HEK293 (cell line): Measurements from ENCODE around the gene TTLL5.

Experiments used
- CTCF ChIA-PET: fragments of 350-600 bp; formaldehyde crosslinking; extraction: SDS; loops from one replicate; lab custom pipeline; 2021; ENCODE audit warnings: antibody characterized with exemption; lab: Yijun Ruan, JAX
- POLR2A ChIA-PET: fragments of 300-600 bp; formaldehyde crosslinking; extraction: SDS; loops from one replicate; lab custom pipeline; 2020; ENCODE audit warnings: antibody characterized with exemption, inconsistent platforms; lab: Yijun Ruan, JAX
- H3K27ac ChIP-seq: fragments of 200-500 bp; sonication (Bioruptor generic); 2 replicates; pipeline ENCODE4 v1.5.1; 2014; ENCODE audit warnings: low read depth, low read length, control low read depth, inconsistent platforms; ENCODE audit errors: extremely low read depth
- H3K36me3 ChIP-seq, 2 experiments: fragments of 200-500 bp in 1 of 2; sonication (Bioruptor generic) in 1 of 2; 1 replicate in 1 of 2; 2 replicates in 1 of 2; pipeline ENCODE4 v1.5.1; 2014 to 2017; ENCODE audit warnings: inconsistent platforms in 2 of 2, low read length in 2 of 2; ENCODE audit not compliant: control insufficient read depth in 2 of 2, insufficient read depth in 1 of 2
- H3K4me1 ChIP-seq: fragments of 200-500 bp; sonication (Bioruptor generic); 2 replicates; pipeline ENCODE4 v1.5.1; 2014; ENCODE audit warnings: mild to moderate bottlenecking, low read length, inconsistent platforms; ENCODE audit not compliant: control insufficient read depth, insufficient read depth
- H3K4me3 ChIP-seq: 2 replicates; pipeline ENCODE4 v1.5.1; 2011; ENCODE audit warnings: low read depth, mild to moderate bottlenecking, control low read depth, low read length, moderate library complexity
- H3K9me3 ChIP-seq: fragments of 200-500 bp; sonication (Bioruptor generic); 2 replicates; pipeline ENCODE4 v1.5.1; 2014; ENCODE audit warnings: low read depth, low read length, inconsistent platforms; ENCODE audit not compliant: control insufficient read depth, insufficient read depth
- PRDM2 ChIP-seq: fragments of 450-650 bp; formaldehyde crosslinking; IDR thresholded peaks from 2 replicates; pipeline ENCODE4 v1.5.1; 2016; ENCODE audit warnings: missing biosample characterization, missing genetic modification characterization, borderline replicate concordance
- ZBTB11 ChIP-seq: fragments of 450-650 bp; formaldehyde crosslinking; conservative IDR thresholded peaks from 2 replicates; pipeline ENCODE4 v1.5.1; 2016; ENCODE audit warnings: low read depth, missing biosample characterization, missing genetic modification characterization
- ZBTB21 ChIP-seq: fragments of 450-650 bp; formaldehyde crosslinking; IDR thresholded peaks from 2 replicates; pipeline ENCODE4 v1.5.1; 2017; ENCODE audit warnings: missing biosample characterization, missing genetic modification characterization
- ZBTB8A ChIP-seq: fragments of 450-650 bp; formaldehyde crosslinking; IDR thresholded peaks from 2 replicates; pipeline ENCODE4 v1.5.1; 2016; ENCODE audit warnings: missing biosample characterization, missing genetic modification characterization
- ZFHX2 ChIP-seq: fragments of 450-650 bp; formaldehyde crosslinking; conservative IDR thresholded peaks from 2 replicates; pipeline ENCODE4 v1.5.1; 2016; ENCODE audit warnings: missing biosample characterization, missing genetic modification characterization
- ZNF10 ChIP-seq: fragments of 450-650 bp; formaldehyde crosslinking; IDR thresholded peaks from 2 replicates; pipeline ENCODE4 v1.5.1; 2017; ENCODE audit warnings: missing biosample characterization, missing genetic modification characterization
- ZNF19 ChIP-seq: fragments of 450-650 bp; formaldehyde crosslinking; IDR thresholded peaks from 2 replicates; pipeline ENCODE4; 2016; ENCODE audit warnings: missing biosample characterization, missing genetic modification characterization, low read depth
- ZNF214 ChIP-seq: fragments of 450-650 bp; formaldehyde crosslinking; IDR thresholded peaks from 2 replicates; pipeline ENCODE4 v1.5.1; 2017; ENCODE audit warnings: missing biosample characterization, mild to moderate bottlenecking, missing genetic modification characterization, borderline replicate concordance
- ZNF248 ChIP-seq: fragments of 450-650 bp; formaldehyde crosslinking; IDR thresholded peaks from 2 replicates; pipeline ENCODE4 v1.5.1; 2017; ENCODE audit warnings: missing biosample characterization, missing genetic modification characterization
- ZNF324 ChIP-seq: fragments of 450-650 bp; formaldehyde crosslinking; IDR thresholded peaks from 2 replicates; pipeline ENCODE4 v1.5.1; 2016; ENCODE audit warnings: missing biosample characterization, missing genetic modification characterization
- ZNF398 ChIP-seq: fragments of 450-650 bp; formaldehyde crosslinking; IDR thresholded peaks from 2 replicates; pipeline ENCODE4 v1.5.1; 2017; ENCODE audit warnings: missing biosample characterization, missing genetic modification characterization
- ZNF510 ChIP-seq: fragments of 450-650 bp; formaldehyde crosslinking; IDR thresholded peaks from 2 replicates; pipeline ENCODE4 v1.5.1; 2018; ENCODE audit warnings: mild to moderate bottlenecking, missing genetic modification characterization, missing biosample characterization; ENCODE audit not compliant: insufficient replicate concordance
- ZNF654 ChIP-seq: fragments of 450-650 bp; formaldehyde crosslinking; IDR thresholded peaks from 2 replicates; pipeline ENCODE4 v1.5.1; 2016; ENCODE audit warnings: low read depth, missing biosample characterization, missing genetic modification characterization
- ZNF792 ChIP-seq: fragments of 450-650 bp; formaldehyde crosslinking; IDR thresholded peaks from 2 replicates; pipeline ENCODE4 v1.5.1; 2016; ENCODE audit warnings: missing biosample characterization, missing genetic modification characterization
- ZSCAN16 ChIP-seq: fragments of 450-650 bp; formaldehyde crosslinking; IDR thresholded peaks from 2 replicates; pipeline ENCODE4 v1.5.1; 2016; ENCODE audit warnings: missing biosample characterization, missing genetic modification characterization

The TTLL5 gene

GRCh38 chr14:75993567-75994041 is 332.6 kb downstream of the TTLL5 start (continued):
- TF ChIP-seq ZNF214 = no peak
- TF ChIP-seq ZSCAN16 (tag by site-specific recombination) = no peak
- TF ChIP-seq ZNF654 (tag by site-specific recombination) = no peak
- TF ChIP-seq ZBTB8A = no peak
- no peak for TF ChIP-seq ZNF398 (tag by site-specific recombination)
- no peak for TF ChIP-seq ZNF248 (tag by site-specific recombination)

GRCh38 chr14:75995372-75996041 is 334.5 kb downstream of the TTLL5 start:
- H3K27ac ChIP-seq = no peak overlapping the region
- peaks cover 19 to 87% of the 10 kb centered on the region in 2 experiments for H3K36me3 ChIP-seq
- H3K9me3 ChIP-seq = no peaks in the 10 kb centered on the region
- H3K4me3 ChIP-seq = no peak overlapping the region
- ChIA-PET CTCF (interaction anchor here (1.3 to 1.5 kb wide), 2 partner anchors 11 to 201 kb away, joined by 3 to 4 read pairs; no protein-coding TSS in a partner anchor), POLR2A (interaction anchor here (1.4 to 1.5 kb wide), 2 partner anchors 9 to 10 kb away, joined by 3 to 5 read pairs; partner anchors contain the start of gene IFT43)
- H3K4me1 ChIP-seq = 0 out of 2 replicates have a peak, but pooled peaks cover 2% of the 10 kb centered on the region
- TF ChIP-seq ZNF792 (tag by site-specific recombination) = no peak
- no peak for TF ChIP-seq PRDM2
- no peak for TF ChIP-seq ZNF324 (tag by site-specific recombination)
- no peak for TF ChIP-seq ZNF10
- TF ChIP-seq ZBTB11 = no peak
- no peak for TF ChIP-seq ZNF510 (tag by site-specific recombination)
- TF ChIP-seq ZBTB21 (tag by site-specific recombination) = no peak
- TF ChIP-seq ZFHX2 (tag by site-specific recombination) = no peak
- no peak for TF ChIP-seq ZNF19 (tag by site-specific recombination)
